Measurements from ENCODE around the gene GUCA1A. TPM values are rescaled to one million over a fixed set of nuclear protein-coding genes. Genes with fewer than 3 reads are reported as not detected.
A peak's percentile ranks its signal among the peaks of the same experiment; 100 is the strongest.
"Not testable (repeated sequence)": the region's sequence is repeated elsewhere in the genome, so short reads cannot be mapped to it uniquely, and the experiment has no call there.

The GUCA1A gene
- total RNA-seq, 4 donors from 2014 or later = not detected

GRCh38 chr6:42200035-42200434 is 26.9 kb downstream of the GUCA1A start:
- Histone ChIP-seq H3K4me3 (no peak overlapping the region), H3K36me3 (no peaks in the 10 kb centered on the region), H3K9me3 (no peaks in the 10 kb centered on the region), H3K27ac (peak overlapping the region; percentile 26 to 62 (median 38)), H3K27me3 (no peaks in the 10 kb centered on the region), H3K4me1 (peaks cover 0 to 7% (median 3%) of the 10 kb centered on the region in 4 donors)
- WGBS, 2 donors (ENCODE audit: low coverage in 1 of 2) = 67 to 68% methylated on average over 1 of the region's 1 CpG
- TF ChIP-seq POLR2AphosphoS5 (IDR thresholded peaks at IDR 0.05) (peak in 2 of 3 donors; percentile 30 to 61), POLR2A (IDR thresholded peaks at IDR 0.05) (no peak)
- intact Hi-C loops (cut with DNase I; ENCODE audit: low total_unique reads) (no loop called here), in situ Hi-C loops (cut with MboI; ENCODE audit: low pct_ligation_motif_present in 1 of 4, low pct_unique_long_range_greater_than_20kb in 1 of 4, low sequenced_read_pairs in 3 of 4) (loop anchor here in 2 of 4 donors (25.0 kb wide), 2 partner anchors 263 to 288 kb away; partner anchors contain the start of genes BYSL (in 1 of the 2), CCND3 (in 1 of the 2) and MED20 (in 1 of the 2))
- no peak for DNase-seq

- intact Hi-C loops (cut with DNase I; ENCODE audit: low total_unique reads) = no loop called here
- in situ Hi-C loops (cut with MboI; ENCODE audit: low pct_ligation_motif_present in 1 of 4, low pct_unique_long_range_greater_than_20kb in 1 of 4, low sequenced_read_pairs in 3 of 4) = loop anchor here in 2 of 4 donors (25.0 kb wide), 2 partner anchors 264 to 289 kb away; partner anchors contain the start of genes BYSL (in 1 of the 2), CCND3 (in 1 of the 2) and MED20 (in 1 of the 2)
- no peak for TF ChIP-seq POLR2AphosphoS5 (IDR thresholded peaks at IDR 0.05)
- TF ChIP-seq POLR2A (IDR thresholded peaks at IDR 0.05) = no peak
- TF ChIP-seq EP300 (IDR thresholded peaks at IDR 0.05; ENCODE audit: low read depth) = no peak
- TF ChIP-seq CTCF (IDR thresholded peaks at IDR 0.05) = no peak
- WGBS, 2 donors (ENCODE audit: low coverage in 1 of 2) = 42 to 51% methylated on average over 2 to 3 of the region's 3 CpGs
- Histone ChIP-seq H3K27me3 (no peaks in the 10 kb centered on the region), H3K9me3 (no peaks in the 10 kb centered on the region), H3K36me3 (no peaks in the 10 kb centered on the region), H3K4me1 (peaks cover 0 to 7% (median 3%) of the 10 kb centered on the region in 4 donors), H3K4me3 (no peak overlapping the region), H3K27ac (no peak overlapping the region)
- DNase-seq = no peak
These were observed 28.2 kb downstream of the GUCA1A start for GRCh38 chr6:42201382-42201781.

DNA sequence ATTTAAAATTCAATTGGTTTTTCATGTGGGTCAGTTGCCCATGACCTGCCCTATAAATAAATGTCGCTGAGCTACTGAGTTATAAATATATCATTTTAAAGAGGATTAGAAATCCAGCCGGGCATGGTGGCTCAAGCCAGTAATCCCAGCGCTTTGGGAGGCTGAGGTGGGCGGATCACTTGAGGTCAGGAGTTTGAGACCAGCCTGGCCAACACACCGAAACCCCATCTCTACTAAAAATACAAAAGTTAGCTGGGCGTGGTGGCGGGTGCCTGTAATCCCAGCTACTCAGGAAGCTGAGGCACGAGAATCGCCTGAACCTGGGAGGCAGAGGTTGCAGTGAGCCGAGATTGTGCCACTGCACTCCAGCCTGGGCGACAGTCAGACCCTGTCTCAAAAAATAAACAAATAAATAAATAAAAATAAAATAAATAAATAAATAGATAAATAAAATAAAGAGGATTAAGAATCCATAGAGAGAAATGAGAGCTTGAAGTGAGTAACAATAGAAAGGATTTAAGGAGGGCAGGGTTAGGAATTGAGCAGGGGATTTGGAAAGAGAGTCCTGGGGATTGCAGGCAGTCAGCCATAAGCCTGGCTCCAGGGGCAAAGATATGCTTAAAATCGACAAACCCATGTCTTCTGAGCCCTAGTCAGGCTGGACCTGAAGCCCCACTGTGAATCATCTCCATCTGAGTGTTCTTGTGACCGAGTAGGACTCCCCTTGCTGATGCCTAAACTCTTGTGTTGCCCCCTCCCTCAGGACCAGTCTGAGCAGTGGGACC is 29.2 kb downstream of the GUCA1A start:
- intact Hi-C loops (cut with DNase I; ENCODE audit: low total_unique reads); H3K27me3 ChIP-seq; H3K4me3 ChIP-seq; H3K36me3 ChIP-seq; DNase-seq; H3K9me3 ChIP-seq; H3K4me1 ChIP-seq; H3K27ac ChIP-seq: not testable (repeated sequence)
- 86 to 88% methylated on average over 7 to 13 of the region's 13 CpGs for WGBS, 2 donors (ENCODE audit: low coverage in 1 of 2)
- in situ Hi-C loops (cut with MboI; ENCODE audit: low pct_ligation_motif_present in 1 of 4, low pct_unique_long_range_greater_than_20kb in 1 of 4, low sequenced_read_pairs in 3 of 4) = loop anchor here in 2 of 4 donors (25.0 kb wide), 2 partner anchors 265 to 290 kb away; partner anchors contain the start of genes BYSL (in 1 of the 2), CCND3 (in 1 of the 2) and MED20 (in 1 of the 2)

DNA sequence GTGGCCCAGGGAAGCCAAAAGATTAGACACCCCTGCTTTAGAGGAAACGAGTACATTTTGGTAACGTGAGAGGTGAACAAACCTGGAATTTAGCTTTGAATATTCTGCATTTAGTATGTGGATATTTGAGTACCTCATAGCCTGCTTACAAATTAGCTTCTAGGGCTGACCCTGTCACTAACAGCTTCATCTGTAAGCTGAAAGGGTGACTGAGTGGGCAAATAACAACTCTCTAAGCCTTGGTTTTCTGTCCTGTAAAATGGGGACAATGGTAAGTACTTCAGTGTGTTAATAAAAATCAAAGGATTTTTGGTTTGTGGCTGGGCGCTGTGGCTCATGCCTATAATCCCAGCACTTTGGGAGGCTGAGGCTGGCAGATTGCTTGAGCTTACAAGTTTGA is 30.0 kb downstream of the GUCA1A start:
- WGBS, 2 donors (ENCODE audit: low coverage in 1 of 2) = 94 to 96% methylated on average over 2 to 3 of the region's 3 CpGs
- intact Hi-C loops (cut with DNase I; ENCODE audit: low total_unique reads) (no loop called here), in situ Hi-C loops (cut with MboI; ENCODE audit: low pct_ligation_motif_present in 1 of 4, low pct_unique_long_range_greater_than_20kb in 1 of 4, low sequenced_read_pairs in 3 of 4) (loop anchor here in 2 of 4 donors (25.0 kb wide), 2 partner anchors 266 to 291 kb away; partner anchors contain the start of genes BYSL (in 1 of the 2), CCND3 (in 1 of the 2) and MED20 (in 1 of the 2))
- Histone ChIP-seq H3K4me1 (peaks cover 0 to 7% (median 3%) of the 10 kb centered on the region in 4 donors), H3K4me3 (no peak overlapping the region), H3K27me3 (no peaks in the 10 kb centered on the region), H3K27ac (no peak overlapping the region), H3K36me3 (peaks cover 0 to 10% (median 3%) of the 10 kb centered on the region in 4 donors), H3K9me3 (no peaks in the 10 kb centered on the region)
- TF ChIP-seq POLR2AphosphoS5 (IDR thresholded peaks at IDR 0.05) (no peak), CTCF (IDR thresholded peaks at IDR 0.05) (no peak), POLR2A (IDR thresholded peaks at IDR 0.05) (no peak), EP300 (IDR thresholded peaks at IDR 0.05; ENCODE audit: low read depth) (no peak)
- no peak for DNase-seq

DNA sequence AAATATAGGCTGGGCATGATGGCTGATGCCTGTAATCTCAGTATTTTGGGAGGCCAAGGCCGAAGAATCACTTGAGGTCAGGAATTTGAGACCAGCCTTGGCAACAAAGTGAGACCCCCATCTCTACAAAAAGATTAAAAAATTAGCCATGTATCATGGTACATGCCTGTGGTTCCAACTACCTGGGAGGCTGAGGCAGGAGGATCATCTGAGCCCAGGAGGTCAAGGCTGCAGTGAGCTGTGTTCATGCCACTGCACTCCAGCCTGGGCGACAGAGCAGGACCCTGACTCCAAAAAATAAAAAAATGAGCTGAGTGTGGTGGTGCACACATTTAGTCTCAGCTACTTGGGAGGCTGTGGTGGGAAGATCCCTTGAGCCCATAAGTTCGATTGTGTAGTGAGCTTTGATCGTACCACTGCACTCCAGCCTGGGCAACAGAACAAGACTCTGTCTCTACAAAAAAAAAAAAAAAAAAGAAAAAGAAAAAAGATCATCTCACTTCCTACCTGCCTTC is 31.7 kb downstream of the GUCA1A start:
- TF ChIP-seq CTCF (IDR thresholded peaks at IDR 0.05) (no peak), EP300 (IDR thresholded peaks at IDR 0.05; ENCODE audit: low read depth) (no peak), POLR2AphosphoS5 (IDR thresholded peaks at IDR 0.05) (no peak), POLR2A (IDR thresholded peaks at IDR 0.05) (no peak)
- H3K4me3 ChIP-seq = no peak overlapping the region
- in situ Hi-C loops (cut with MboI; ENCODE audit: low pct_ligation_motif_present in 1 of 4, low pct_unique_long_range_greater_than_20kb in 1 of 4, low sequenced_read_pairs in 3 of 4) = loop anchor here in 2 of 4 donors (25.0 kb wide), 2 partner anchors 268 to 293 kb away; partner anchors contain the start of genes BYSL (in 1 of the 2), CCND3 (in 1 of the 2) and MED20 (in 1 of the 2)
- no peaks in the 10 kb centered on the region for H3K27me3 ChIP-seq
- WGBS, 2 donors (ENCODE audit: low coverage in 1 of 2) = 97 to 100% methylated on average over 3 to 4 of the region's 4 CpGs
- H3K9me3 ChIP-seq = no peaks in the 10 kb centered on the region
- peaks cover 0 to 23% (median 11%) of the 10 kb centered on the region in 4 donors for H3K36me3 ChIP-seq
- intact Hi-C loops (cut with DNase I; ENCODE audit: low total_unique reads) = no loop called here
- no peak for DNase-seq
- peaks cover 0 to 7% (median 3%) of the 10 kb centered on the region in 4 donors for H3K4me1 ChIP-seq
- H3K27ac ChIP-seq = no peak overlapping the region

DNA sequence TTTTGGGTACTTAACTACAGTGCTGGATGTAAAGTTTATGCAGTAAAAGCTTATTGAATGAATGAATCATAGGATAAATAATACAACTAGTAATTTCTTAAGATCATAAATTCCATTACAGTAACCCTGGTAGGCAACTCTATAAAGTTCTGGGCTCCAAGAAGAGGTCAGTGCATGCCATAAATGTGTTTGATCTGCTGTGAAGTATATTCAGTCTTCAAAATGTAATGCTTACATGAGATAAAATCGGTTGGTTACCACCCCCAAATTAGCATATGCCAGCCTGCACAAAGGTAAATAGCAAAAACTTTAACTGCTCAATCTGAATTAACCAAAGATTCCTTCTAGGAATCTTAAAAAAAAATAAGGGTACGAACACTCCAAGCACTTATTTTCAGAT is 34.4 kb downstream of the GUCA1A start:
- in situ Hi-C loops (cut with MboI; ENCODE audit: low pct_ligation_motif_present in 1 of 4, low pct_unique_long_range_greater_than_20kb in 1 of 4, low sequenced_read_pairs in 3 of 4) = loop anchor here in 2 of 4 donors (25.0 kb wide), 2 partner anchors 270 to 295 kb away; partner anchors contain the start of genes BYSL (in 1 of the 2), CCND3 (in 1 of the 2) and MED20 (in 1 of the 2)
- DNase-seq; H3K27ac ChIP-seq; H3K4me1 ChIP-seq; H3K9me3 ChIP-seq; intact Hi-C loops (cut with DNase I; ENCODE audit: low total_unique reads); H3K27me3 ChIP-seq; H3K4me3 ChIP-seq: not testable (repeated sequence)
- WGBS, 2 donors (ENCODE audit: low coverage in 1 of 2) = 62 to 82% methylated on average over 2 of the region's 2 CpGs
- peaks cover 0 to 44% (median 21%) of the 10 kb centered on the region in 4 donors for H3K36me3 ChIP-seq

All from transverse colon (tissue), 4 donors.